Effector CD8-positive, alpha-beta T cell (primary cell): Measurements from ENCODE around the gene GRAP2.
"Not testable (repeated sequence)": the region's sequence is repeated elsewhere in the genome, so short reads cannot be mapped to it uniquely, and the experiment has no call there.

Experiments
- DNase-seq: peaks from one replicate; lab custom pipeline; 2025; lab: John Stamatoyannopoulos, UW

The GRAP2 gene

DNA sequence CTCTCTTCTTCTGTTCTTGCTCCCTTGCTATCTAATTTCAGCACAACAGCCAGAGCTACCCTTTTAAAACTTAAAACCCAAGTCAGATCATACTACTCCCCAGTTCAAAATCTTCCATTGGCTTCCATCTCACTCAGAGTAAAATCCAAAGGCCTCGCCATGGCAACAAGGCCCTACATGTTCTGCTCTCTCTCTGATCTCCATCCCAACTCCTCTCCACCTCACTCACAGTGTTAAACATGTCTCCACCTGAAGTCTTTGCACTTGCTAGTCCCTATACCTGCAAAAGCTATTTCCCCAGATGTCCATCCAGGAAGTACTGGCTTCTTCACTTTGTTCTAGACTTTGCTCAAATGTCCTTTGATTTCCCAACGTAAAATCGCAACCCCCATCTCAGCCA is 3.0 kb upstream of the GRAP2 start:
- no peak for DNase-seq

DNA sequence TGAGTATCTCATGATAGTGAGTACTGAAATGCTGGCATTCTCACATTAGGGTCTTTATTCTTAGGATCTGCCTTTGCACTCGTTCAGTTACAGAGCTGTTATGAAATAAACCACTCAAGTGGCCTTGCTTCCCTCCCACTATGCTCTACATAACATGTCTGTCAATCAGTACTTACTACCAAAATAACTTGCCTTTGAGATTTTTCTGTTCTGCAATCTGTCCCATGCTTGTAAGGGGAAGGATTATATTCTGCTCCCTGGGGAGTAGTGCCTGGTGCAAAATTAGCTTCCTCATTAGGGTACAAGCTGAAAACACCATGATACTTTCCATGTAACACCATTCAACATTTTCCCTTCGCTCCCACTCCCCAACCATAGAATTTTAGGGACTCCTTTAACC is 1.9 kb upstream of the GRAP2 start:
- DNase-seq = no peak

DNA sequence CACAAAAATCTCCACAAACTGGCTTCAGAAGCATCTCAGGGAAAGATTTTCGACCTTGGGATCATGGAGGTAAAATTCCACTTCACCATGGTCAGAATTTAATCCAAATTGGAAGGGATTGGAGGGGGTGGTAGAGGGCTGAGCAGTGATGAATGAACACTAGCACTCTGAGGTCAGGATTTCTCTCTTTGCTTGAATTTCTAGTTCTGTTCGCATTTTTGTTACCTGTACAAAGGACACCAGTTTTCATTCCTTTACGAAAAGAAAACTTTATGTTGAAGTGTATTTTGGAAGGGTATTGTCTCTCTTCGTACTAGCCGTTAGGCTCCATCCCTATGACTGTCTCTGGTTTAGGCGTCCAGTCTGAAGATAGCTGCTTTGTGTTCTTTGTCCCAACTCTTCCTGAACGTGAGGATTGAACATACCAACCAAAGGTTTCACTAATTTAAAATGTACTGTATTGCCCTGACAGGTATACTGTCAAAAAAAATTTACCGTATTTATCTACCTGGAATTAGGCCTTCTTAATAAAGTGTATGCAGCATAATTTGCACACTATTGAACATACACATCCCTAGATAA is 772 bp downstream of the GRAP2 start:
- DNase-seq = no peak

DNA sequence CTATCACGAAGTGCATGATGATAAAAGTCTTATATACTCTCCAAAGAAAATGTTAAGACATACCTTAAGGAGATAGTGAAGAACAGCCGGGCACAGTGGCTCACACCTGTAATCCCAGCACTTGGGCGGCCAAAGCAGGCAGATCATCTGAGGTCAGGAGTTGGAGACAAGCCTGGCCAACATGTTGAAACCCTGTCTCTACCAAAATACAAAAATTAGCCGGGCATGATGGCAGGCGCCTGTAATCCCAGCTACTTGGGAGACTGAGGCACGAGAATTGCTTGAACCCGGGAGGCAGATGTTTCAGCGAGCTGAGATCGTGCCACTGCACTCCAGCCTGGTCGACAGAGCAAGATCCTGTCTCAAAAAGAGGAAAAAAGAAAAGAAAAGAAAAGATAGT is 3.1 kb downstream of the GRAP2 start:
- DNase-seq = not testable (repeated sequence)

DNA sequence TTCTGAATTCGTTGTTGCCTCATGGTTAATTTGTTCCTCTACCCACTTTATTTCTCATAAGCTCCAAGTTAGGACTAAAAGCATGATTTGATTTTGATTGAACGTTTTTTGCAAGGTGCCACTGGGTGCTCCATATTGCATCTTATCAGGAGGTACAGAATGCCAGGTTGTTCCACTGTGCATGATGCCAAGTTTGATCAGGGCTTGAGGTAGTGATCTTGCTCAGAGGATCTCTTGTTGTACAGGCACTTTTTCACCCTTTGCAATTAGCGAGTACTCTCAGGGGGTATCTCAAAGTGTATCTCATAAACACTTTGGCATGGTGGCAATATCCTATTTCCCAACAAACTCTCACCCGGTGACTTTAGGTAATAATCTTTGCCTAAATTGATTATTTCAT is 4.0 kb downstream of the GRAP2 start:
- no peak for DNase-seq

DNA sequence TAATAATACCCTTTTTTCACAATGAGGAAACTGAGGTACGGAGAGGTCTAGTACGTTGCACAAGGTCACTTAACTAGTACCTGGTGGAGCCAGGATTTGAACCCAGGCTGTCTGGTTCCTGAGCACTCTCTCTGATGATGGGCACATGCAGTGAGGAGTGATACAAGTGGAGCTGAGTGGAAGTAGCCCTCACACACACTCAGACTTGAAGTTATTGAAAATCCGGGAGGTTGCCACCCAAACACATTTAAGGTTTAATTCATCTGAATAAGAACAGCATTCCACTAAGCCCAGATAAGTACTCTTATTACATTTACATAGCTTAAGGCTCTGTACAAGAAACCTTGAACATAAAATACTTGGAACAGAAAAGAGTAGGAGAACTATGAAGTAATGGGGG is 4.8 kb downstream of the GRAP2 start:
- no peak for DNase-seq

DNA sequence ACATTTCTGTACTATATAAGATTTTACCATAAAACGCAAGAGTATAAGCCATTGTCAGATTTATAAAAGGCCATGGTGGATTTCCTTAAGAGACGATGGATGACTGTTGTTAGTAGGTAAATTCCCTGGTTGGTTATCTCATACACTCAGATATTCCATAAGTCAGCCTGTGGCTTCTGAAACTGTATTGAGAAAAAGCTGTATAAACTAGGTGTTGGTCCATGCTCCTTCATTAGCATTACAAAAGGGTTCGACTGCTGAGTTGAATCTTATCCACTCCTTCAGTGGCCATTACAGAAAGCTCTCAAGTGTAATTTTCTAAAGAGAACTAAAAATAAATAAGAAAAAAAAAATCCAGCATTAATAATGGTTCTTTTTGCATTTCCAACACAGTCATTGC is 5.3 kb downstream of the GRAP2 start:
- no peak for DNase-seq

DNA sequence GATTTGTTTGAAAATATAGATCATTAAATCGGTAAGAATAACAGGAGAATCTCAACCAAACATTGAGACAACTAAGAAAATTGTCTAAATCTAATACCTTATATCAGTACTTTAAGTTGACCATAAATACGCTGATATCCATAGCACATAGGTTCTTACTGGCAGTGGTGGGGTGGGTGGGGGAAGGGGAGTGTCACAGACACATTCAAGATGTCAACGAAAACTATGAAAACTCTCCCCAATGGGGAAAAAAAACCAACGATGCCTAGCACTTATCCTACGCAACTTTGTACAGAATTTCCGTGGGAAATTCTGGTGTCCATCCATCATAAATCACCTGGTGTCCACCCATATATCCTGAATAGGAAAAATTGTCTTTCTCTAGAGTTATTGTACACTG is 6.2 kb downstream of the GRAP2 start:
- DNase-seq = no peak

DNA sequence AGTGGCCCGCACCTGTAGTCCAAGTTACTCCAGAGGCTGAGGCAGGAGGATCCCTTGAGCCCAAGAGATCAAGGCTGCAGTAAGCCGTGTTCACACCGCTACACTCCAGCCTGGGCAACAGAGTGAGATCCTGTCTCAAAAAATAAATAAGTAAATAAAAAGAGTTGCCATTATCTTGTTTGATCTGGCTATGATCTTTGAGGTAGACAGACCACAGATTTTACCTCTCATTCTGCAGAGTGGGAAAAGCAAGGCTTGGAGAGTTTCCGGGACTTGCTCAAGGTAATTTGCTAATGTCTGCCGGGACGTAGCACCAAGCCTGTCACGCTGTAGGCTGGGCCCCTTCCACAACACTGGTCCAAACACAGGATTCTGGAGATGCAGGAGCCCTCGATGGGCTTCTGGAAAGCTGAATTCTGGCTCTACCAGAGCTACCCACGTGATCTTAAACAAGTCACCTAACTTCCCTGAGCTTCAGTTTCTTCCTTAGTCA is 6.8 kb downstream of the GRAP2 start:
- DNase-seq = no peak

DNA sequence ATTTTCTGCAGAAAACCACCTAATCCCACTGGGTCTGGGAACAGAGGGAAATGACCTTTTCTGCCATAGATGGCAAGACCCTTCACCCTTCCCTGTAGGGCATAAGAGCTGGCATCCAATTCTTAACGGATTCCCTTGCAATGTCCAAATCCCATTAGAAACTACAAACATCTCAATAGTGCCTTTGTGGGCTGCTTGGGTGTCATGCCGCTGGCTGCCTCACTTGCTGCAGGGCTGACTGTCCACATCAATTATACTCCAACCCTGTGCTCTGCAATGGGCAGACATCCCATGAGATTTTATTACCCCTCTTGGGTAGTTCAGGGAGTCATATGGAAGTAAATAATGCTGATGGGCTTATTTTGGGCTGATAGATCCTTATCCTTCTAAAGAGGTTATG is 7.3 kb downstream of the GRAP2 start:
- DNase-seq = no peak

DNA sequence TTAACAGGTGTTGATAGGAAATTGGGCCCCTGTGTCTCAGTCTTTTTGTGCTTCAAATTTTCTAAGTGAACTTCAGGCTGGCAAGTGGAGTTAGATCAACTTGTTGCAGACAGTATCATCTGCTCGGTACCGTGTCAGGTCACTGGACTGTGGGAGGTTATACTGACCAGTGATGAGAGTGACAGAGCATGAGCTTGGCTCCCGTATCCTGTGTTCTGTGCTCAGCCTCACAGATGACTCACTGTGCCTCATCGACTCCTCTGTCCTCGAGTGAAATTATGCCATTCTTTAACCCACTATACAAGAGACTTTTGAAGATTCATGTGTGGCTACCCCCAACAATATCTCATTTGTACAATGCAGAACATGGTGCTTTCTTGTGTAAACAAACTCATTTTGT is 7.9 kb downstream of the GRAP2 start:
- no peak for DNase-seq

DNA sequence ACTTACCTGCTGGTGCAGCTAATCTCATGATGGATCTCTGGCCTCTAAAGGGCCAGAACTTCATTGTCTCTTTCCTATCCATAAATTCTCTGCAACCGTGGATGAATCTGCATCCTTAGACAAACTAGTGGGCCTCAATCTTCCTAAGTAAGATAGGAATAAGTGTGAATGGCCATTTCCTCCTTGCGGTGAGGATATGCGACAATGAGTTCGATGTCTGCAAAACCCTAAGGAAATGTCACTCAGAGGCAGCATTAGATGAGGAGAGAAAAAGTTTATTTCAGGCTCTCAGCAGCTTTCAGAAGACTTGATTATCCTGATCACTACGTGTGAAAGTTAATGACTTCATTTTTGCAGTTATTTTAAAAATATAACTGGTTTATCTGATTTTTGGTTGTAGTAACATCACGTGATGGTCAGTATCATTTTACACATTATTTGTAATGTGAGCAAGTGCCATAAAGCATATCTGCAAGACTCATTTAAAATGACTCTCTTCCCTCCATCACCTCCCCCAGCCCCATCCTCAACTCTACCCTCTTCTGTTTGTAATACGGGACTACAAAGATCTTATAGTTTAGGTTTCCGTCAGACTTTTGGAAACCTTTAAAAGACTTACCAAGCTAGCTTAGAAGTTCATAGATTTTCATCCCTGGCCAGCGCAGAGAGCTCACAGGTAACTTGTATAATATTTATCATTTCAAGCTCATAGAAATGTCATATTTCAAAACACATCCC is 10.2 kb downstream of the GRAP2 start:
- no peak for DNase-seq

DNA sequence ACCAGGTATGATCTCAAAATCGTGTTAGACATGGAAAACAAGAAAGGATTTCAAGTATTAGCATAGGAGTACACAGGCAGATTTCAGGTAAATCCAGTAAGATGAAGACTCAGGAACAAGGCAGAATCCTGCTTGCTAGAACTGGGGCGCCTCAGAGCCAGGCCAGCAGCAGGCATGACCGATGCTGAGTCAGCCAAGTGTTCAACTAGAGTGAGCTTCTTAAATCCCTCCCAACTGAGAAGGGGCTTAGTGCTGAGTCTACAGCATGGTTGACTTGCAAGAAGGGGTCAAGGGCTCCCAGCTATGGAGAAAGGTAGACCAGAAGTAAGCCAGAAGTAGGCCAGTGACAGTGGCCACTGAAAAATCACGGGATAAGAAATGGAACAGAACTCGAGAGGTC is 12.4 kb downstream of the GRAP2 start:
- no peak for DNase-seq

DNA sequence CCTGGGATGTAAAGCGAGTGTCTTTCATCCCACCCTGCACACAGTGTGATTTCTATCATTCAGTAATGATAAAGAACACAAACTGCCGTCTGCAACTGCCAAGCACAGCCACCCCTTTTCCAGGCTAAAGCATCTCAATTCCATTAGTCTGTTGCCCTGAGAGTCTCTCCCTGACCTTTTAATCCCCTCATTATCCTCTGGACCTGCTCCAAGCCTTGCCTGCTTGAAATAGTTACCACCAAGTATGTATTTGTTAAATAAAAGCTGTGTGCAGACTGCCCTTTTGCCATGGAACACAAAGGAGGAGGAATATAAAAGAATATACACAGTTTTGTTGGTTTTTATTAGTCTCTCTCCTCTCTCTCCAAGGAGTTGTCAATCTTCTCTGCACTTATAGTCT is 13.0 kb downstream of the GRAP2 start:
- DNase-seq = no peak

DNA sequence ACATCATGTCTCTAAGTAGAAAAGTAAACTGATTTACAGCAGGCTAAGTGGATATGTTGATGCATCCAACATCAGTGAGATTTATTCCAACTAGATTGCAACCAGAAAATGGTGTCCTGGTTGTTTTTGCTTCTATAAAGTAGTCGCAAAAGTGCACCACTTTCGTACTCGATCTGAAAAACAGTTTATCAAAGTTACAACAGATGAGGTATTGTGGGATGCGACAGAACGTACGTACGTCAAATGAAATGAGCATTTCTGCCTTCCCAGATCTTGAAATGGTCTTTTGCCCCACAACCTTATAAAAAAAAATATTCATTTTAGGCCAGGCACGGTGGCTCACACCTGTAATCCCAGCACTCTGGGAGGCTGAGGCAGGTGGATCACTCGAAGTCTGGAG is 13.7 kb downstream of the GRAP2 start:
- DNase-seq = no peak

DNA sequence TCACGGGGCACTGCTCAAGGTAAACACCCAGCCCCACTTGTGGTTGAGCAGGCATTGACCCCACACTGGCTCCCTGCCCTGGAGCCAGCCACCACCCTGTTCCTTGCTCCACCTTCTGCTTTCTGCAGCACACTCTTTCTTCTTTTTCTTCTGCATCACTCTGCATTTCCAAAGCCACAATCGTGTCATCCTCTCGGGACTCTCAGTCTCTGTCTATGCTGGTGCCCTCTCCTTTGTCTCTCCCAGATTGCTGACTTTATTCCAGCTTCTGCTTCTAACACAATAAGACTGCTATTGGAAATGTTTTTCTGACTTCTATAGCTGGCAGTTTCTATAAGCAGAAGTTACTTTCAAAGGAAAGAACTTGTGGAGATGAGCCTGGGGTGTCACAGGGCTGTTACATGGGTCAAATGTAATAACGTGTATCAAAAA is 14.4 kb downstream of the GRAP2 start:
- DNase-seq = no peak

DNA sequence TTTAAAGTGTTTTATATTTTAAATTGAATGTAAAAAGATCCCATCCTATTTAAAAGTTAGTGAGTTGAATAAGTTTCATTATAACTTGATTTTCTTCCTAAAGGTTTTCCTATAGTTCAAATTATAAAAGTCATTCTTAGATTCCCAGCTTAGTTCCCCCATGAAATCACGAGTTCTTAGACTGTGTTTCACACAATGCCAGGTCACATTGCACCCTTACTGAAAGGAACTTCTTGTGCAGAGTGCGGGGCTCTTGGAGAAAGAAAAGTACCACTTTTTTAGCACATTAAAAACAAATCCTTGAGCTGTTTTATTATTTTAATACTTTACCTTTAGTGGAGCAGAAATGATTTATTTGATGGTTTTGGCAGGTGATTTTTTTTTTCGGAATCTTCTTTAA is 15.6 kb downstream of the GRAP2 start:
- DNase-seq = no peak

DNA sequence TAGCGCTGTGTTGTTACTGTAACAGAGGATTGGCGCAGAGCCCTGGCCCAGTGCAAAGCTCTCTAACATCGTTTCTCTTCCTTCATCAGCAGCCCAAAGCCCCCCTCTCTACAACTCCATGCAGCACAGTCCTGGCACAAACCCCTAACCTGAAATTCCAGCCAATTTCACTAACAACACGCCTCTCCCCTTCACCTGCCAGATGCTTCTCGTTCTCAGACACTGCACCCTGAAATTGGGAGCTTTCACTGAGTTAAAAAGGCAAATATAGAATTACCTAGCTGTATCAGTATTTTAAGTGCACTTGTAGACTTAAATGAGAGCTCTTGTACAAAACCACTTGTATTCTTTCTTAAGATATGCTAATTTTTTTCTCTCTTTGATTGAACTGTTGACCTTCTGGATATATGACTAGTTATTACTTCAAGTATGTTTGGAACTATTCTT is 16.3 kb downstream of the GRAP2 start:
- no peak for DNase-seq

DNA sequence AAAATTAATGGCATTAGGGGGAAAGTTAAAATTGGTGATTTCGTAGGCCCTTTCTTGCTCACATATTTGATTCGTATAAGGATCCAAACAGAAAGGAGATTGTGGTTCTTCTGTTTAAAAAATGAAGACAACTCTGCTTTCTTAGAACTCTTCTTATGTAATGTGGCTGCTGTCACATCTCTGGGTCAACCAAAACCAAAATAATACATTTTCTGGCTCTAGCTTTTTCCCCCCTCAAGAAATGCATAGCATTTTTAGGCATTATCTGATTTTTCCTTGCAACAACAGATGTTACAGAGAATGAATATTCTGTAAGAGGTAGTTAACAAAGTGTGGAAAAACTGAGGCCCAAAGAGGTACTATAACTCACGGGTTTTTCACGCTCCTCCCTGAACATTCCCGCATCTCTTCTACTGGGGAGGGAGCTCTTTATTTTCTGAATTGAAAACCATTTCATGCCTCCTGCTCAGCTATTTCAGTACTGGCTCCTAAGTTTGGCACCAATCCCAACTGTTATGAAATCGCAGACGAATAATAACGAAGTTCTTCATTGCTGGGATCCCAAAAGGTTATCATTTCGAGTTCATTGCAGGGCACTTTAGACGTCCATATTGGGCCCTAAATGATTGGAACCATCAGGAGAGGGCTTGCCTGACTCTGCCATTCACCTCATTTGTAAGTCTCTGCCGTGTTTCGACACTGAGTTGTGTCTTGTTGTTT is 17.1 kb downstream of the GRAP2 start:
- no peak for DNase-seq

DNA sequence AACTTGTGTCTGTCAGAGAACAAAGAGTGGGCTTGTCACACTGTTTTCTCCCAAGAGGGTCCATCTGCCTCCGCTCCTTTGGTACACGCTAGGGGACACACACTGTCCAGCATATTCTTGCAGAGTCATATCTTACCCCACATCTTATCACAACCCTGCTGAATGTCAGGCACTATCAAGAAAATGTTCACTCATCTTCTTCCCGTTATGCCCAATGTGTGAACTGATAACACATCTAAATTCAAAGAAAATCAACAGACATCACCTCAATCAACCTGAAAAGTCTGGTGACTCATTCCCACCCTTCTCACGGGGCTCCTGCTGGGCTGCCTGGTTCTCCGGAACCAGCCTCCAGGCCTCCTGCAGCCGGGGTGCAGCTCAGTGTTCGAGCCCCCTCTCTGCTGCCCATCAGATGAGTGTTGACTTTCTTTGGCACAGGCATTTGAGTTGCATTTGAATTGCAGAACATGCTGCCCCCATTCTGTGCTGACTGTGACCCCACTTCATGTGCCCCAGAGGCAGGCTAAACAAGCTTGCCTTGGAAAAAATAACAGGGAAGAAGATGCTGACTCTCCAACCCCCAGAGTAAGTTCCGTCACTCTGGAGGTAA is 19.4 kb downstream of the GRAP2 start:
- no peak for DNase-seq

DNA sequence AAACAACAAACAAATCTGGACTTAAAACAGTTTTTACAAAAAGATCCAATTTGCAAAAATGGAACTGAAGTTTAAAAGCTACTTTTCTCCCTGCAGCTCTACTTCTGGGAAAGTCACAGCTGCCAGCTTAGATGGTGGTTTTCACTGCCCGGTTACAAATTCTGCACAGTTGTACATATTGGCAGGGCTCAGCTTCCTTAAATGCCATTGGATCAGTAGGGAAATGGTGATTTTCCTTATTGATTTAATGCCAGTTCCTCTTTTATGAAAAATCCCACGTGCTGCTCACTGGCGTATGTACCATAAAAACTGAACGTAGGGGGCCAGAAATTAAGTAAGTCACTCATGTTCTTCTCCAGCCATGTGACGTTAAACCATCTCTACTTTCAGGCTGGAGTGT is 22.8 kb downstream of the GRAP2 start:
- DNase-seq = no peak

DNA sequence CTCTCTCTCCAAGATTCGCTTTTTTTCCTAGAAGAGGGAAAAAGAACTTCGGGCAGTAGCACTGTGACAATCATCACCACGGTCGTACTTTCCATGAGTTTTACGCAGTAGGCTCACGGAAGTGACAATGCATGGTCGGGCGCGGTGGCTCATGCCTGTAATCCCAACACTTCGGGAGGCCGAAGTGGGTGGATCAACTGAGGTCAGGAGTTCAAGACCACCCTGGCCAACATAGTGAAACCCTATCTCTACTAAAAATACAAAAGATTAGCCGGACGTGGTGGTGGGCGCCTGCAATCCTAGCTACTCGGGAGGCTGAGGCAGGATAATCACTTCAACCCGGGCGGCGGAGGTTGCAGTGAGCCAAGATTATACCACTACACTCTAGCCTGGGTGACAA is 23.4 kb downstream of the GRAP2 start:
- DNase-seq = no peak

DNA sequence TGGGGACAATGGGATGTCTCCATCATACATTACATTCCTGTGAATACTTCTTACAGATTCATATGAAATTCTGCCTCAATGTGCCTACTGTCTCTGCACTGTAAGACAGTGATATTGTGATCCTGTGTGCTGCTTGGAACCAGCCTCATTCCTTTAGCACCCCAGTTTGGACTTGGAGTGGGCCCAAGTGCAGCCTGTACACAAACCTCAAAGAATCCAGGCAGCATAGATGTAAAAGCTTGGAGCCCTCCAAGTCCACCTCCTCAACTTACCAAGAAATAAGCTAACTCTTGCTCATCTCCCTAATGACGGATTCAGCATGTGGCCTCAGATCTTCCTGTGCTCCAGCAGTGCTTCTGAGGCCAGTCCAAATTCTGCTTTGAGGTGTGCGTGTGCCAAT is 24.4 kb downstream of the GRAP2 start:
- DNase-seq = no peak
